OCI-LY3 (cell line): Measurements from ENCODE around the gene CDK16.

Source experiments
- EZH2phosphoT487 ChIP-seq: fragments of 200-600 bp; shearing (Covaris generic); IDR thresholded peaks from 2 replicates; pipeline ENCODE4 v1.6.1; 2018; ENCODE audit warnings: antibody characterized with exemption, mixed run types, low read depth
- TF ChIP-seq, protein P1 (sequence below): fragments of 200-600, 300-600 bp; sonication (generic); IDR thresholded peaks from 2 replicates; pipeline ENCODE4 v1.5.1; 2014; ENCODE audit warnings: antibody characterized with exemption, low read length, low read depth

DNA sequence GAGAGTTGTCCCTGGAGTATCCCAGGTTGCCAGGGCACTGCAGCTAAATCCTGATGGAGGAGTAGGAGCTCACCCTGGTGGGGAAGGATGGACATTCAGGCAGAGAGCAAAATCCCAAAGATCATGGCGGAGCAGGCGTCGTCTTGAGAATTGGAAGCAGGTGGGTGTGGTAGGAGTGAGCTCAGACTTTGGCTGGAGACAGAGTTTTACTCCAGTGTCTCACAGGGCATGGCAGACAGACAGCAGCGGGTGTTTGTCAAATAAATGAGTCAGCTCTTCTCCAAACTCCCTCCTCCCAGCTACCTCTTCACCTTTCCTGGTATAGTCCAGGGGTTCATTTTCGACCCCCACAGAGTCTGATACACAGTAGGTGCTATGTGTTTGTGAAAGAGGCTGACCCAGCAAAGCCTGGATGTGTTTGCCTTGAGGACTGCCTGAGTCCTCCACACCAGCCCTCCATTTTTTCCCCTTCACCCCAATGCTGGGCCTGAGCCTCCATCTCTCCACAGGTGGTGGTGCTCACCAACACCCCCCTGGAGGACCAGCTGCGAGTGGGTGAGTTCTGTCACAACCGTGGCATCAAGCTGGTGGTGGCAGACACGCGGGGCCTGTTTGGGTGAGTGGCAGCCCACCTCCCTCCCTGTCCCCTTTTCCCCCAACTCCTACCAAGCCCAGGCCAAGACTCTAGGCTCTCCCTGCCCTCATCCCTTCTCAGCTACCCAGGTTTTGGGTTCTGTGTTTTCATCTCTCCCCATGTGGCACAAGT lies 17.9 kb upstream of the CDK16 start:
- TF ChIP-seq EZH2phosphoT487 = no peak
- TF ChIP-seq, protein P1, sequence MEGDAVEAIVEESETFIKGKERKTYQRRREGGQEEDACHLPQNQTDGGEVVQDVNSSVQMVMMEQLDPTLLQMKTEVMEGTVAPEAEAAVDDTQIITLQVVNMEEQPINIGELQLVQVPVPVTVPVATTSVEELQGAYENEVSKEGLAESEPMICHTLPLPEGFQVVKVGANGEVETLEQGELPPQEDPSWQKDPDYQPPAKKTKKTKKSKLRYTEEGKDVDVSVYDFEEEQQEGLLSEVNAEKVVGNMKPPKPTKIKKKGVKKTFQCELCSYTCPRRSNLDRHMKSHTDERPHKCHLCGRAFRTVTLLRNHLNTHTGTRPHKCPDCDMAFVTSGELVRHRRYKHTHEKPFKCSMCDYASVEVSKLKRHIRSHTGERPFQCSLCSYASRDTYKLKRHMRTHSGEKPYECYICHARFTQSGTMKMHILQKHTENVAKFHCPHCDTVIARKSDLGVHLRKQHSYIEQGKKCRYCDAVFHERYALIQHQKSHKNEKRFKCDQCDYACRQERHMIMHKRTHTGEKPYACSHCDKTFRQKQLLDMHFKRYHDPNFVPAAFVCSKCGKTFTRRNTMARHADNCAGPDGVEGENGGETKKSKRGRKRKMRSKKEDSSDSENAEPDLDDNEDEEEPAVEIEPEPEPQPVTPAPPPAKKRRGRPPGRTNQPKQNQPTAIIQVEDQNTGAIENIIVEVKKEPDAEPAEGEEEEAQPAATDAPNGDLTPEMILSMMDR = no peak
